Neural progenitor cell (in vitro differentiated cells): ENCODE data around the gene ABO.

ENCODE experiments used
- CTCF ChIP-seq: fragments of 200-600 bp; sonication (generic); IDR thresholded peaks from 2 replicates; pipeline ENCODE4 v1.5.1; 2017; ENCODE audit warnings: antibody characterized with exemption, mild to moderate bottlenecking
- EZH2phosphoT487 ChIP-seq: fragments of 200-600 bp; sonication (generic); IDR thresholded peaks from 2 replicates; pipeline ENCODE4 v1.6.1; 2017; ENCODE audit warnings: antibody characterized with exemption

GRCh38 chr9:133238272-133238850, 36.6 kb downstream of the ABO start:
- no peak for TF ChIP-seq CTCF
- TF ChIP-seq EZH2phosphoT487: no peak
